Muscle layer of duodenum (tissue), 2 donors: Measurements from ENCODE around the gene ANK2.
A peak's percentile ranks its signal among the peaks of the same experiment; 100 is the strongest.

Experiments
- H3K27ac ChIP-seq: one replicate; pipeline ENCODE4 v1.7.0; 2013; ENCODE audit warnings: mild to moderate bottlenecking, low read length
- H3K27me3 ChIP-seq: one replicate; pipeline ENCODE4 v1.7.0; 2013; ENCODE audit warnings: low read depth, mild to moderate bottlenecking, control low read depth, low read length
- H3K36me3 ChIP-seq, 2 donors: one replicate each; pipeline ENCODE4 v1.7.0; 2013; ENCODE audit warnings: low read length in 2 of 2, control low read depth in 1 of 2, mild to moderate bottlenecking in 1 of 2; ENCODE audit not compliant: insufficient read depth in 2 of 2, control insufficient read depth in 1 of 2
- H3K4me1 ChIP-seq, 2 donors: one replicate each; pipeline ENCODE4 v1.7.0; 2013; ENCODE audit warnings: low read length in 2 of 2, mild to moderate bottlenecking in 2 of 2, control low read depth in 1 of 2, moderate library complexity in 1 of 2; ENCODE audit not compliant: insufficient read depth in 2 of 2, control insufficient read depth in 1 of 2
- H3K4me3 ChIP-seq, 2 donors: one replicate each; pipeline ENCODE4 v1.7.0; 2013; ENCODE audit warnings: low read length in 2 of 2, low read depth in 1 of 2, mild to moderate bottlenecking in 1 of 2
- H3K9me3 ChIP-seq, 2 donors: one replicate each; pipeline ENCODE4 v1.7.0; 2013; ENCODE audit warnings: low read length in 2 of 2, control low read depth in 1 of 2, mild to moderate bottlenecking in 1 of 2; ENCODE audit not compliant: control insufficient read depth in 1 of 2
- donor health status: healthy.

The ANK2 gene

GRCh38 chr4:113122066-113122465 lies 72.6 kb downstream of the ANK2 start:
- H3K4me1 ChIP-seq = peaks cover 0 to 3% of the 10 kb centered on the region in 2 donors
- H3K4me3 ChIP-seq = no peak overlapping the region
- H3K27me3 ChIP-seq = no peaks in the 10 kb centered on the region

GRCh38 chr4:113125418-113125817 lies 76.0 kb downstream of the ANK2 start:
- Histone ChIP-seq H3K9me3 (no peaks in the 10 kb centered on the region), H3K27me3 (no peaks in the 10 kb centered on the region), H3K4me3 (no peak overlapping the region), H3K36me3 (no peaks in the 10 kb centered on the region), H3K4me1 (no peaks in the 10 kb centered on the region), H3K27ac (no peak overlapping the region)

More at GRCh38 chr4:113122066-113122465, 72.6 kb downstream of the ANK2 start:
- H3K36me3 ChIP-seq = no peaks in the 10 kb centered on the region
- H3K27ac ChIP-seq = no peak overlapping the region
- H3K9me3 ChIP-seq = no peaks in the 10 kb centered on the region

- H3K4me3 ChIP-seq = no peak overlapping the region
- H3K27me3 ChIP-seq = no peaks in the 10 kb centered on the region
- no peak overlapping the region for H3K27ac ChIP-seq
- H3K4me1 ChIP-seq = no peaks in the 10 kb centered on the region
- no peaks in the 10 kb centered on the region for H3K9me3 ChIP-seq
- H3K36me3 ChIP-seq = no peaks in the 10 kb centered on the region
Observed at GRCh38 chr4:113131136-113131535, 81.7 kb downstream of the ANK2 start.

- Histone ChIP-seq H3K4me1 (no peaks in the 10 kb centered on the region), H3K27me3 (no peaks in the 10 kb centered on the region), H3K4me3 (no peak overlapping the region), H3K36me3 (no peaks in the 10 kb centered on the region), H3K27ac (no peak overlapping the region), H3K9me3 (no peaks in the 10 kb centered on the region)
Observed at GRCh38 chr4:113131621-113132020, 82.2 kb downstream of the ANK2 start.

- H3K4me3 ChIP-seq = no peak overlapping the region
- no peaks in the 10 kb centered on the region for H3K9me3 ChIP-seq
- H3K27me3 ChIP-seq = no peaks in the 10 kb centered on the region
- no peak overlapping the region for H3K27ac ChIP-seq
- no peaks in the 10 kb centered on the region for H3K36me3 ChIP-seq
- H3K4me1 ChIP-seq = peaks cover 0 to 14% of the 10 kb centered on the region in 2 donors
Observed at GRCh38 chr4:113141901-113142346, 92.5 kb downstream of the ANK2 start.

GRCh38 chr4:113142351-113142750 lies 92.9 kb downstream of the ANK2 start:
- no peaks in the 10 kb centered on the region for H3K36me3 ChIP-seq
- no peak overlapping the region for H3K27ac ChIP-seq
- H3K27me3 ChIP-seq = no peaks in the 10 kb centered on the region
- H3K4me3 ChIP-seq = no peak overlapping the region
- peaks cover 0 to 16% of the 10 kb centered on the region in 2 donors for H3K4me1 ChIP-seq
- no peaks in the 10 kb centered on the region for H3K9me3 ChIP-seq

GRCh38 chr4:113144091-113144490 lies 94.6 kb downstream of the ANK2 start:
- Histone ChIP-seq H3K27me3 (no peaks in the 10 kb centered on the region), H3K27ac (no peak overlapping the region), H3K4me1 (peaks cover 5 to 16% of the 10 kb centered on the region in 2 donors), H3K4me3 (no peak overlapping the region), H3K36me3 (no peaks in the 10 kb centered on the region), H3K9me3 (no peaks in the 10 kb centered on the region)

GRCh38 chr4:113145147-113145518 lies 95.7 kb downstream of the ANK2 start:
- H3K4me1 ChIP-seq = peaks cover 5 to 15% of the 10 kb centered on the region in 2 donors
- H3K9me3 ChIP-seq = no peaks in the 10 kb centered on the region
- H3K27me3 ChIP-seq = no peaks in the 10 kb centered on the region
- no peak overlapping the region for H3K4me3 ChIP-seq
- H3K27ac ChIP-seq = no peak overlapping the region
- H3K36me3 ChIP-seq = no peaks in the 10 kb centered on the region

- Histone ChIP-seq H3K36me3 (no peaks in the 10 kb centered on the region), H3K4me1 (peaks cover 5 to 16% of the 10 kb centered on the region in 2 donors), H3K9me3 (no peaks in the 10 kb centered on the region), H3K27ac (no peak overlapping the region), H3K4me3 (no peak overlapping the region), H3K27me3 (no peaks in the 10 kb centered on the region)
Observed at GRCh38 chr4:113145519-113146291, 96.3 kb downstream of the ANK2 start.

- H3K9me3 ChIP-seq = no peaks in the 10 kb centered on the region
- H3K27me3 ChIP-seq = no peaks in the 10 kb centered on the region
- H3K27ac ChIP-seq = peak overlapping the region; percentile 71
- peaks cover 5 to 16% of the 10 kb centered on the region in 2 donors for H3K4me1 ChIP-seq
- peak overlapping the region; percentile 47 to 78 for H3K4me3 ChIP-seq
- no peaks in the 10 kb centered on the region for H3K36me3 ChIP-seq
Observed at GRCh38 chr4:113146876-113147358, 97.5 kb downstream of the ANK2 start.

- Histone ChIP-seq H3K36me3 (no peaks in the 10 kb centered on the region), H3K27ac (peak overlapping the region; percentile 71), H3K4me1 (peaks cover 5 to 16% of the 10 kb centered on the region in 2 donors), H3K4me3 (peak overlapping the region; percentile 47 to 78), H3K27me3 (no peaks in the 10 kb centered on the region), H3K9me3 (no peaks in the 10 kb centered on the region)
Observed at GRCh38 chr4:113147498-113148111, 98.2 kb downstream of the ANK2 start.
